IPS-11a (cell line): Measurements from ENCODE around the gene PDCL3.

Experiments used
- H3K4me3 ChIP-seq: one replicate; pipeline ENCODE4 v1.5.1; 2013; ENCODE audit warnings: low read depth, low read length, control low read depth

Gene PDCL3

GRCh38 chr2:100560216-100560830 lies 2.5 kb upstream of the PDCL3 start:
- H3K4me3 ChIP-seq = no peak overlapping the region

- no peak overlapping the region for H3K4me3 ChIP-seq
These were observed 1.6 kb upstream of the PDCL3 start for GRCh38 chr2:100561191-100561590.

DNA sequence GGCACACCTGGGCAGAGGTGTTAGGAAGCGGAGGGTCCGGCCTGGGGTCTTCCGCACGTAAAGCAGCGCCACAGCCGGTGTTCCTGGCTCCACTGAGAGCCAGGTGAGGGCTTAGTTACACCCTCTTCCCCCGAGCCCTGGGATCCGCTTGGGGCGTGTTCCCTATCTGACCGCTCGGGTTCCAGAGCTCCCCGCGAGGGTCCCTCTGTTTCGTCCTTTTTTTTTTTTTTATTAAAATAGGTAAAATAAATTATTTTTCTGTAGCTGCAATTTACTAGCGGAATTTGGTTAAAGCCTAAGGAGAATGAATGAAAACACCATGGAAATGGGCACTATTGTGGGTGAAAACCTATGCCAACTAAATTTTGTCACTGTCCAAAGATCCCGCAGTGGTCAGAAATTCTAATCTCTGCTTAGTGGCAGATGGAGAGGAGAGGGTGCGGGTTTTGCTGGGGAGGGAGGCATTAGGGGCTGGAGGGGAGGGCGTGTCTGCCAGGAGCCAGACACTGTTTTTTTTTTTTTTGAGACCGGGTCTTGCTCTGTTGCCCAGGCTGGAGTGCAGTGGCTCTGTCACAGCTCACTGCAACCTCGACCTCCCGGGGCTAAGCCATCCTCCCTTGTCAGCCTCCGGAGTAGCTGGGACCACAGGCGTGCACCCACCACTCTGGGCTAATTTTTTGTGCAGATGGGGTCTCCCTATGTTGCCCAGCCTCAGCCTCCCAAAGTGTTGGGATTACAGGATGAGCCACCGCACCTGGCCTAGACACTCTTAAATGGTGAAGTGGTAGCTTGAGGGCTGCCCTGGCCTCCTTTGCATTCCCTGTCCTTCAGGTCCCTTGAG lies 834 bp downstream of the PDCL3 start:
- H3K4me3 ChIP-seq = peak overlapping the region; percentile 79

DNA sequence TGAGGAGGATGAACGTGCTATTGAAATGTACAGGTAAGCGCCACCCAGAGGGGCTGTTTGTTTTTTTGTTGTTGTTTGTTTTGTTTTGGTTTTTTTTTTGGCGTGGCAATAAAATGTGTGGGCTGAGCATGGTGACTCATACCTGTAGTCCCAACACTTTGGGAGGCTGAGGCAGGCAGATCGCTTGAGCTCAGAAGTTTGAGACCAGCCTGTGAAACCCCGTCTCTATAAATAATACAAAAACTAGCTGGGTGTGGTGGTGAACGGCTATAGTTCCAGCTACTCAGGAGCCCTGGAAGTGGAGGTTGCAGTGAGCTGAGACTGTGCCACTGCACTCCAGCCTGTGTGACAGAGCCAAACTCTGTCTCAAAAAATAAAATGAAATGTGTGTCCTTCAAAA lies 6.2 kb downstream of the PDCL3 start:
- no peak overlapping the region for H3K4me3 ChIP-seq

GRCh38 chr2:100571668-100572067 lies 8.9 kb downstream of the PDCL3 start:
- no peak overlapping the region for H3K4me3 ChIP-seq

- H3K4me3 ChIP-seq = no peak overlapping the region
These were observed 15.0 kb downstream of the PDCL3 start for GRCh38 chr2:100577777-100578176.

- no peak overlapping the region for H3K4me3 ChIP-seq
These were observed 17.8 kb downstream of the PDCL3 start for GRCh38 chr2:100580367-100581276.

- no peak overlapping the region for H3K4me3 ChIP-seq
These were observed 18.5 kb downstream of the PDCL3 start for GRCh38 chr2:100581277-100581612.

- H3K4me3 ChIP-seq = no peak overlapping the region
These were observed 22.0 kb downstream of the PDCL3 start for GRCh38 chr2:100584816-100585215.

DNA sequence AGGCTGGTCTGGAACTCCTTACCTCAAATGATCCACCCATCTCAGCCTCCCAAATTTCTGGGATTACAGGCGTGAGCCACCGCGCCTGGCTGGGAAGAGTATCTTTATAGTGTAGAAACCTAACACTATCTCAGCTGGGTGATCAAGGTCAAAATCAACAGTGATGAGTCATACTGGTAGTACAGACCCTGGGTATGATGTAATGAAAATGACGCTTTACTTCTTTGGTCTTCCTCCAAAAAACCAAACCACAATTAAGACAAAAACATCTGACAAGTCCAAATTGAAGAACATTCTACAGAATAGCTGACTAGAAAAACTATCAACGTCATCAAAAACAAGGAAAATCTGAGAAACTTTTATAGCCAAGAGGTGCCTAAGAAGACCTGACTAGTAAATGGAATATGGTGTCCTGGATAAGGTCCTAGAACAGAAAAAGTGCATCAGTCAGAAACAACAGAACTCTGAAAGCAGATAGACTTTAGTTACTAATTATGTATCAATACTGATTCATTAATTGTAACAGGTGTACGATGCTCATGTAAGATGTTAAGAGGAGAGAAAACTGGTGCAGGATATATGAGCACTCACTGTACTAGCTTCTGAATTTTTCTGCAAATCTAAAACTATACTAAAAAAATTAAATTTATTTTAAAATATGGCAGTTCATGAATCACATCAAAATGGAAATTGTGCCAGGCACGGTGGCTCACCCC lies 25.4 kb downstream of the PDCL3 start:
- no peak overlapping the region for H3K4me3 ChIP-seq

GRCh38 chr2:100589527-100589926 lies 26.7 kb downstream of the PDCL3 start:
- no peak overlapping the region for H3K4me3 ChIP-seq

- no peak overlapping the region for H3K4me3 ChIP-seq
These were observed 29.4 kb downstream of the PDCL3 start for GRCh38 chr2:100592226-100592625.

DNA sequence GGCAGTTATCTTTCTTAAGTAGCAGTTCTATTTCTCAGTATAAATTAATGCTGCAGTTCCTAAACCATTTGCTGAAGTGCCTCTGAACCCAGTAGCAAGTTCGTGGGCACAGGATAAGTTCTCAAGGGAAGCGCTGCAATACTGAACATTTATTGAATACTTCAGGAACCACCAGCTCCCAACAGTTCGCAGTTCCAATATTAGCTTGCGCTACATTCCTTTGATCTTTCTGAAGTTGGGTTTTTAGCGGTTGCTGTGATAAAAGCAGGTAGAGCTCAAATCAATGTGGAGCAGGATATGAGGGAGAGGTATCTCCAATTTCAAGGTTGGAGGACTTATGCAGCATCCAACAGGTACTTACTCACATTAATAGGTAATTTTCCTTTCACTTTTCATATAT lies 33.7 kb downstream of the PDCL3 start:
- H3K4me3 ChIP-seq = no peak overlapping the region

- no peak overlapping the region for H3K4me3 ChIP-seq
These were observed 36.8 kb downstream of the PDCL3 start for GRCh38 chr2:100599566-100599965.

DNA sequence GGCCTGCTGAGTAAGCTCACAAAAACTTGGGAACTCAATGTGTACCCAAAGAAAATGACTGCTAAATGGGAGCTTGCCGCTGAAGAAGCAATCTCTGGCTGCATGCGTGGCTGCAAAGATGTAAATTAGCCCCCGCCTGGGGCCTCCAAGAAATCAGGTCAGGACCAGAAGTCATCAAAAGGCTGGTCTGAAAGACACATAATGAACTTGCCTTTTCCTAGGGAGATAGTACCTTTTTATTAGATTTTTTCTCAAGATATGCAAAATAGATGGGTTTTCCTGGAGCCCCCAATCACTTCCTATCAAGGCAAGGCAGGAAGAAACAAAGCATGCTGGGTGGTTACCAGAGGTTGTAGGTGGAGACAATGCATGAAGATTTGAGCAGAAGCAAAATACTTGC lies 38.9 kb downstream of the PDCL3 start:
- H3K4me3 ChIP-seq = no peak overlapping the region

GRCh38 chr2:100603414-100603813 lies 40.6 kb downstream of the PDCL3 start:
- H3K4me3 ChIP-seq = no peak overlapping the region

DNA sequence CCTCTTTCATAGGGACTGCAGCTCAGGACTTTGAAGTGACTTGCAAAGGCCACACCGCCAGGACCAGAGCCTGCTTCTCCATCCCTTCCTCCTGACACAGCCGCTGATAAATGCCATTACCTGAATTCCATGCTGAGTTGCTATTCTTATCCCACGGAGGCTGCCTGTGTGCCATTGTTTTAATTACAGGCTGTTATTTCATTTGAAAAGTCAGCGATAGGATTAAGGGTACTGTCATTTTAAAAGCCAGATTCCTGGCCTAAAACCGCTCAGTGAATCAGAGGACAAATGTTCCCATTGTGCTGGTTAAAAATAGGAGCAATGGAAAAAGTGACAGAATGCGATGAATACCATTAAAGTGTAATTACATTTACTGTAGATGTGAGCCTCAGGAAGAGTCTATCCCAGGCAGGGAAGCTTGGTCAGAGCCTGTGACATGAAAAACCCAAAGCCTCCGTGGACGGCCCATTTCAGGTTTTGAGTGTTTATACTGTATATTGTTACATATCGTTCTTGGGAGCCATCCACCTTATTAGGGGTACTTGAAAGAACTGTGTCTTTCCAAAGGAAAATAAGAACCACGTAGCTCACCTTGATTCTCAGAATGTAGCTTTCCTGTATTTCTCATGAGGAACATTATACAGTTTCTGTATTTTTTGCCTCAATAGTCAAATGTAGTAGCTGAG lies 41.3 kb downstream of the PDCL3 start:
- no peak overlapping the region for H3K4me3 ChIP-seq

- H3K4me3 ChIP-seq = no peak overlapping the region
These were observed 43.5 kb downstream of the PDCL3 start for GRCh38 chr2:100606332-100606725.

DNA sequence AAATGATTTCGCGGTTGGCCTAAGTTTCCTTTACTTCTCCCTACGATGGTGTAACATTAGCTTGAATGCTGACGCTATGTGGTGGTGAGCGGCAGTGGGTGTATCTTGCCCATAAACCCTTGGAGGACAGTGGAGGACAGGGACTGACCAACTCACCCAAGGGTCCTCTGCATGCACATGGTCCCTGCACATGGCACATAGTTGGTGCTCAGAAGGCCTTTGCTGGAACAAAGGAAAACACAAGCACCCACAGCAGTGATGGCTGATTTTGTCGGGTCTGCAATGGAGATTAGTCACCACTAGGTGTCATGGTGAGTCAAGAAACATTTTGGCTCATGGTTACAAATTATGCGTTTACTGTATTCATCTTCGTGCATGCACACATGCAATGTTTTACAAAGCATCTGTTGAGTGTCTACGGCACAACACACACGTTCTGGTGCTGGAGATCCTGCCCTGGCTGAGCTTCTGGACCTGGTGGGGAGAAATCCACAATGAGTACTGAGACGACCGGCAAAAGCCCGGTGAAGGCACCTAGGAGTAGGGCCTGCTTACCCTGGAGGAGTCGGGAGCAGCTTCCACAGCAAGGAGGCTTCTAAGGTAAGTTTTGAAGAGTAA lies 44.0 kb downstream of the PDCL3 start:
- no peak overlapping the region for H3K4me3 ChIP-seq

GRCh38 chr2:100610381-100610831 lies 47.6 kb downstream of the PDCL3 start:
- H3K4me3 ChIP-seq = no peak overlapping the region
